ENCODE measurements around the gene PI16. TPM values are rescaled to one million over a fixed set of nuclear protein-coding genes. Genes with fewer than 3 reads are reported as not detected.

The PI16 gene
- total and polyA plus RNA-seq, 2 experiments from 2014 or later: 0.50 TPM; not detected in 1

DNA sequence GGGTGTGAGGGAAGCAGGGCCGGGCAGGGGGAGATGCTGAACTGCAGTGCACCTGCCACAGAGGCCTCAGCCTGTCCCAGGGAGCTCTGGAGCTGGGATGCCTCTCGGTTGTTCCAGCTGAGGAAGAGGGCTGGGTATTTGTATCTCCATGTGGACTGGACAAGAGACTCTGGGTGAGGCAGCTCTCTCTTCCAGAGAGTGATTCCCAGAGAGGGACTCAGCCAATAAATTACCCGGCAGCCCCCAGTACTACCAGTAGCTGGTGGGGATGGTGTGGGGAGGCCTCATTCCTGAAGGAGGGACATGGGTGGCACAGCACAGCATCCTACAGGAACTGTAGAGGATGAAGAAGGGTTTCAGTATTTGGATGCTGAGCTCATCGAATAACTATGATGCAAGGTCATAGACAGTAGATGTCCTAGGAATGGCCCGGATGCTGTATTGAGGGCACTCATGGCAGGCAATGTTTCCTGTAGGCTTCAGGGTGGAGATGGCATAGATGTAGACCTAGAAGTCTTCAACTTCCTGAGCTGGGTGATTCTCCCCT, 52.3 kb downstream of the PI16 start:
- Histone ChIP-seq H3K79me2 (replicated peaks; ENCODE audit: insufficient read depth) (no peaks in the 10 kb centered on the region), H3K9me2 (ENCODE audit: insufficient read depth) (no peaks in the 10 kb centered on the region), H3K4me2 (no peak overlapping the region), H3K36me3 (ENCODE audit: insufficient read depth) (no peaks in the 10 kb centered on the region), H3F3A (replicated peaks; ENCODE audit: low read depth) (no peaks in the 10 kb centered on the region), H3K4me1 (ENCODE audit: insufficient read depth) (no peaks in the 10 kb centered on the region), H4K20me1 (replicated peaks; ENCODE audit: insufficient read depth) (no peaks in the 10 kb centered on the region), H3K27ac (ENCODE audit: low read depth) (no peak overlapping the region), H3K27me3 (ENCODE audit: insufficient read depth) (no peaks in the 10 kb centered on the region), H2AFZ (no peak overlapping the region), H3K4me3 (no peak overlapping the region)
- Mint-ChIP-seq H3K27ac (no peak overlapping the region), H3K4me3 (no peak overlapping the region), H3K36me3 (ENCODE audit: low read depth) (no peaks in the 10 kb centered on the region), H3K4me1 (no peaks in the 10 kb centered on the region), H3K9me3 (no peaks in the 10 kb centered on the region), H3K27me3 (ENCODE audit: insufficient read depth, low read depth, poor library complexity) (peaks cover 14% of the 10 kb centered on the region)
- TF ChIP-seq, protein P1, sequence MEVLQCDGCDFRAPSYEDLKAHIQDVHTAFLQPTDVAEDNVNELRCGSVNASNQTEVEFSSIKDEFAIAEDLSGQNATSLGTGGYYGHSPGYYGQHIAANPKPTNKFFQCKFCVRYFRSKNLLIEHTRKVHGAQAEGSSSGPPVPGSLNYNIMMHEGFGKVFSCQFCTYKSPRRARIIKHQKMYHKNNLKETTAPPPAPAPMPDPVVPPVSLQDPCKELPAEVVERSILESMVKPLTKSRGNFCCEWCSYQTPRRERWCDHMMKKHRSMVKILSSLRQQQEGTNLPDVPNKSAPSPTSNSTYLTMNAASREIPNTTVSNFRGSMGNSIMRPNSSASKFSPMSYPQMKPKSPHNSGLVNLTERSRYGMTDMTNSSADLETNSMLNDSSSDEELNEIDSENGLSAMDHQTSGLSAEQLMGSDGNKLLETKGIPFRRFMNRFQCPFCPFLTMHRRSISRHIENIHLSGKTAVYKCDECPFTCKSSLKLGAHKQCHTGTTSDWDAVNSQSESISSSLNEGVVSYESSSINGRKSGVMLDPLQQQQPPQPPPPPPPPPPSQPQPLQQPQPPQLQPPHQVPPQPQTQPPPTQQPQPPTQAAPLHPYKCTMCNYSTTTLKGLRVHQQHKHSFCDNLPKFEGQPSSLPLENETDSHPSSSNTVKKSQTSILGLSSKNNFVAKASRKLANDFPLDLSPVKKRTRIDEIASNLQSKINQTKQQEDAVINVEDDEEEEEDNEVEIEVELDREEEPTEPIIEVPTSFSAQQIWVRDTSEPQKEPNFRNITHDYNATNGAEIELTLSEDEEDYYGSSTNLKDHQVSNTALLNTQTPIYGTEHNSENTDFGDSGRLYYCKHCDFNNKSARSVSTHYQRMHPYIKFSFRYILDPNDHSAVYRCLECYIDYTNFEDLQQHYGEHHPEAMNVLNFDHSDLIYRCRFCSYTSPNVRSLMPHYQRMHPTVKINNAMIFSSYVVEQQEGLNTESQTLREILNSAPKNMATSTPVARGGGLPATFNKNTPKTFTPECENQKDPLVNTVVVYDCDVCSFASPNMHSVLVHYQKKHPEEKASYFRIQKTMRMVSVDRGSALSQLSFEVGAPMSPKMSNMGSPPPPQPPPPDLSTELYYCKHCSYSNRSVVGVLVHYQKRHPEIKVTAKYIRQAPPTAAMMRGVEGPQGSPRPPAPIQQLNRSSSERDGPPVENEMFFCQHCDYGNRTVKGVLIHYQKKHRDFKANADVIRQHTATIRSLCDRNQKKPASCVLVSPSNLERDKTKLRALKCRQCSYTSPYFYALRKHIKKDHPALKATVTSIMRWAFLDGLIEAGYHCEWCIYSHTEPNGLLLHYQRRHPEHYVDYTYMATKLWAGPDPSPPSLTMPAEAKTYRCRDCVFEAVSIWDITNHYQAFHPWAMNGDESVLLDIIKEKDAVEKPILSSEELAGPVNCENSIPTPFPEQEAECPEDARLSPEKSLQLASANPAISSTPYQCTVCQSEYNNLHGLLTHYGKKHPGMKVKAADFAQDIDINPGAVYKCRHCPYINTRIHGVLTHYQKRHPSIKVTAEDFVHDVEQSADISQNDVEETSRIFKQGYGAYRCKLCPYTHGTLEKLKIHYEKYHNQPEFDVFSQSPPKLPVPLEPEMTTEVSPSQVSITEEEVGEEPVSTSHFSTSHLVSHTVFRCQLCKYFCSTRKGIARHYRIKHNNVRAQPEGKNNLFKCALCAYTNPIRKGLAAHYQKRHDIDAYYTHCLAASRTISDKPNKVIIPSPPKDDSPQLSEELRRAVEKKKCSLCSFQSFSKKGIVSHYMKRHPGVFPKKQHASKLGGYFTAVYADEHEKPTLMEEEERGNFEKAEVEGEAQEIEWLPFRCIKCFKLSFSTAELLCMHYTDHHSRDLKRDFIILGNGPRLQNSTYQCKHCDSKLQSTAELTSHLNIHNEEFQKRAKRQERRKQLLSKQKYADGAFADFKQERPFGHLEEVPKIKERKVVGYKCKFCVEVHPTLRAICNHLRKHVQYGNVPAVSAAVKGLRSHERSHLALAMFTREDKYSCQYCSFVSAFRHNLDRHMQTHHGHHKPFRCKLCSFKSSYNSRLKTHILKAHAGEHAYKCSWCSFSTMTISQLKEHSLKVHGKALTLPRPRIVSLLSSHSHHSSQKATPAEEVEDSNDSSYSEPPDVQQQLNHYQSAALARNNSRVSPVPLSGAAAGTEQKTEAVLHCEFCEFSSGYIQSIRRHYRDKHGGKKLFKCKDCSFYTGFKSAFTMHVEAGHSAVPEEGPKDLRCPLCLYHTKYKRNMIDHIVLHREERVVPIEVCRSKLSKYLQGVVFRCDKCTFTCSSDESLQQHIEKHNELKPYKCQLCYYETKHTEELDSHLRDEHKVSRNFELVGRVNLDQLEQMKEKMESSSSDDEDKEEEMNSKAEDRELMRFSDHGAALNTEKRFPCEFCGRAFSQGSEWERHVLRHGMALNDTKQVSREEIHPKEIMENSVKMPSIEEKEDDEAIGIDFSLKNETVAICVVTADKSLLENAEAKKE (CRISPR knock-in tag; IDR thresholded peaks at IDR 0.05): no peak
- TF ChIP-seq EZH2phosphoT487 (IDR thresholded peaks at IDR 0.05; ENCODE audit: unreplicated experiment): no peak
- TF ChIP-seq ZNF331 (CRISPR knock-in tag; IDR thresholded peaks at IDR 0.05; ENCODE audit: low read depth): no peak
- no peak for TF ChIP-seq POLR2AphosphoS5 (IDR thresholded peaks at IDR 0.05; ENCODE audit: low read depth)
- ATAC-seq (no peak), DNase-seq (ENCODE audit: low spot score) (no peak)

DNA sequence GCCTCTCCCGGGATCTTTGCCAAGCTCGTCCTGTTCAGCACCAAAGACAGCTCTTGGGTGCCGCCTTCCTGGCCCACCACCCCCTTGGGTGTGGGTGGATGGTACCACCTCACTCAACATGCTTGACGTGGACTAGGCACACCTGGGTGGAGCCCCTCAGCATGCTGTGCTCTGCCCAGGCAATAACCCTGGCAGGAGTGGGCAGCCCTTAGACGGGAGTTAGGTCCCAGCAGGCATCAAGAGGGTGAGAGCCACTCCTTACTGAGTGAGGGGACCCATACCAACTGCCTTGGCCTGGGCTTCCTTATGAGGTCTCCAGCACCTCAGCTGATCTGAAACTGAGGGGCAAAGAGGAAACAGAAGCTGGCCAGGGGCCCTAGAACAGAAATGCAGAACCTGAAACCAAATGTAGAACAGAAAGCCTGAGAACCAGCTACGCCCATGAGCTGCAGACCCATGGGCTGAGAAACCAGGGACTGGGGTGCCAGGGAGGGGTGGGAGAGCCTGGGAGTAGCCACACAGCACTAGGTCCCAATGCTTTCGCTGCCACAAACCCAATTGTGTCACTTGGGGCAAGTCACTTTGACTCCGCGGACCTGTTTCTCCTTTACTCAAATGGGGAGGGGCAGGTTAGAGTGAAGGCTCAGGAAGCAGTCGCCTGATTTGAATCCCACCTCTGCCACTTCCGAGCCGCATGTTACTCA, 53.0 kb downstream of the PI16 start:
- ATAC-seq (peak; percentile 39; the same call in 2 of the 3 replicates), DNase-seq (ENCODE audit: low spot score) (no peak)
- H4K20me1 ChIP-seq (replicated peaks; ENCODE audit: insufficient read depth): no peaks in the 10 kb centered on the region
- H3K4me1 ChIP-seq (ENCODE audit: insufficient read depth): no peaks in the 10 kb centered on the region
- no peak overlapping the region for H3K4me2 ChIP-seq
- H3K4me1 Mint-ChIP-seq: no peaks in the 10 kb centered on the region
- H3K27me3 Mint-ChIP-seq (ENCODE audit: insufficient read depth, low read depth, poor library complexity): peaks cover 13% of the 10 kb centered on the region
- H3K9me2 ChIP-seq (ENCODE audit: insufficient read depth): no peaks in the 10 kb centered on the region
- no peaks in the 10 kb centered on the region for H3K36me3 ChIP-seq (ENCODE audit: insufficient read depth)
- no peak overlapping the region for H3K27ac Mint-ChIP-seq
- no peaks in the 10 kb centered on the region for H3K9me3 Mint-ChIP-seq
- H3K36me3 Mint-ChIP-seq (ENCODE audit: low read depth): no peaks in the 10 kb centered on the region
- no peak overlapping the region for H3K27ac ChIP-seq (ENCODE audit: low read depth)
- H3K79me2 ChIP-seq (replicated peaks; ENCODE audit: insufficient read depth): no peaks in the 10 kb centered on the region
- H3K4me3 ChIP-seq: no peak overlapping the region
- no peak for TF ChIP-seq EZH2phosphoT487 (IDR thresholded peaks at IDR 0.05; ENCODE audit: unreplicated experiment)
- TF ChIP-seq, protein P2, sequence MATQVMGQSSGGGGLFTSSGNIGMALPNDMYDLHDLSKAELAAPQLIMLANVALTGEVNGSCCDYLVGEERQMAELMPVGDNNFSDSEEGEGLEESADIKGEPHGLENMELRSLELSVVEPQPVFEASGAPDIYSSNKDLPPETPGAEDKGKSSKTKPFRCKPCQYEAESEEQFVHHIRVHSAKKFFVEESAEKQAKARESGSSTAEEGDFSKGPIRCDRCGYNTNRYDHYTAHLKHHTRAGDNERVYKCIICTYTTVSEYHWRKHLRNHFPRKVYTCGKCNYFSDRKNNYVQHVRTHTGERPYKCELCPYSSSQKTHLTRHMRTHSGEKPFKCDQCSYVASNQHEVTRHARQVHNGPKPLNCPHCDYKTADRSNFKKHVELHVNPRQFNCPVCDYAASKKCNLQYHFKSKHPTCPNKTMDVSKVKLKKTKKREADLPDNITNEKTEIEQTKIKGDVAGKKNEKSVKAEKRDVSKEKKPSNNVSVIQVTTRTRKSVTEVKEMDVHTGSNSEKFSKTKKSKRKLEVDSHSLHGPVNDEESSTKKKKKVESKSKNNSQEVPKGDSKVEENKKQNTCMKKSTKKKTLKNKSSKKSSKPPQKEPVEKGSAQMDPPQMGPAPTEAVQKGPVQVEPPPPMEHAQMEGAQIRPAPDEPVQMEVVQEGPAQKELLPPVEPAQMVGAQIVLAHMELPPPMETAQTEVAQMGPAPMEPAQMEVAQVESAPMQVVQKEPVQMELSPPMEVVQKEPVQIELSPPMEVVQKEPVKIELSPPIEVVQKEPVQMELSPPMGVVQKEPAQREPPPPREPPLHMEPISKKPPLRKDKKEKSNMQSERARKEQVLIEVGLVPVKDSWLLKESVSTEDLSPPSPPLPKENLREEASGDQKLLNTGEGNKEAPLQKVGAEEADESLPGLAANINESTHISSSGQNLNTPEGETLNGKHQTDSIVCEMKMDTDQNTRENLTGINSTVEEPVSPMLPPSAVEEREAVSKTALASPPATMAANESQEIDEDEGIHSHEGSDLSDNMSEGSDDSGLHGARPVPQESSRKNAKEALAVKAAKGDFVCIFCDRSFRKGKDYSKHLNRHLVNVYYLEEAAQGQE (IDR thresholded peaks at IDR 0.05; ENCODE audit: unreplicated experiment): peak; percentile 68
- H3K4me3 Mint-ChIP-seq: no peak overlapping the region
- no peaks in the 10 kb centered on the region for H3F3A ChIP-seq (replicated peaks; ENCODE audit: low read depth)
- H2AFZ ChIP-seq: no peak overlapping the region
- H3K27me3 ChIP-seq (ENCODE audit: insufficient read depth): no peaks in the 10 kb centered on the region

Data from GM23338 (cell line).